ENCODE results near the gene DPP6. TPM values are rescaled to one million over a fixed set of nuclear protein-coding genes. Genes with fewer than 3 reads are reported as not detected.
"Not testable (repeated sequence)": the region's sequence is repeated elsewhere in the genome, so short reads cannot be mapped to it uniquely, and the experiment has no call there.

DPP6 gene
- total RNA-seq, 1 experiment from 2014 or later = not detected

DNA sequence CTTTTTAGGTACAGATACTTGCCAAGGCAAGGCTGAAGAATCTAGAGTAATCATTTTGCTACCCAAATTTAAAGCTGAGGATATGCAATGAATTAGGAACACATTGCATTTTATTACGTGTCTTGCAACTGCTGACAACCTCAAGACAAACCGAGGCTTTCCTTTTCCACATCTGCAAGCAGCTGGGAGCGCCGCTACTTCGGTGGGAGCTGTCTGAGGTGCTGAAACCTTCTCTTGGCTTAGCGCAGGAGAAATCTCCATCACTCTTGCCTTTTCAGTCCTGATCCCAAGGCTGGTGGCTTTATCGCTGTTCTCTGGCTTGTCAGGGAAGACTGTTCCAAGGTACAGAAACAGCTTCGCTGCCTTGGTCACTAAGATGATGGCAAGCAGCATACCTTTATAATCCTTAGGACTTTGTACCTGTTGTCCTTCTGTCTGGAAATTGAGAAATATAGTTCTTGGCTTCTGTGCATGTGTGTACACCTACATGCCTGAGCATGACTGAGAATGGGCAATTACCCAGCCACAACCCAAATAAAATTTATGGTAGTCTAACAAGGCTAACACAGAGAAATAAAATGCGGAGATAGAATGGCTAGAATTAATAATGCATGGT is 3.4 kb downstream of the DPP6 start:
- H3K4me3 ChIP-seq, H3K27me3 ChIP-seq, H3K9me3 ChIP-seq, H3K36me3 ChIP-seq: not testable (repeated sequence)
- DNase-seq = peak; percentile 32

DNA sequence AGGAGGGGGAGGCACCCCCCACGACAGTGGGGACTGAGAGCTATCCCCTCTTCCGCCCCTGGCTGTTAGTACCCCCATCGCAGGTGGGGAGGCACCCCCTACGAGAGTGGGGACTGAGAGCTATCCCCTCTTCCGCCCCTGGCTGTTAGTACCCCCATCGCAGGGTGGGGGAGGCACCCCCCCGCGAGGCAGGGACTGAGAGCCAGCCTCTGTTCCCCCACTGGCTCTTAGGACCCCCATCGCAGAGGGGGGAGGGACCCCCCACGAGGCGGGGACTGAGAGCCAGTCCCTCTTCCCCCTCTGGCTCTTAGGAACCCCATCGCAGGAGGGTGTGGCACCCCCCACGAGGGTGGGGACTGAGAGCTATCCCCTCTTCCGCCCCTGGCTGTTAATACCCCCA is 6.6 kb downstream of the DPP6 start:
- H3K27me3 ChIP-seq, H3K36me3 ChIP-seq, H3K9me3 ChIP-seq, DNase-seq, H3K4me3 ChIP-seq: not testable (repeated sequence)

DNA sequence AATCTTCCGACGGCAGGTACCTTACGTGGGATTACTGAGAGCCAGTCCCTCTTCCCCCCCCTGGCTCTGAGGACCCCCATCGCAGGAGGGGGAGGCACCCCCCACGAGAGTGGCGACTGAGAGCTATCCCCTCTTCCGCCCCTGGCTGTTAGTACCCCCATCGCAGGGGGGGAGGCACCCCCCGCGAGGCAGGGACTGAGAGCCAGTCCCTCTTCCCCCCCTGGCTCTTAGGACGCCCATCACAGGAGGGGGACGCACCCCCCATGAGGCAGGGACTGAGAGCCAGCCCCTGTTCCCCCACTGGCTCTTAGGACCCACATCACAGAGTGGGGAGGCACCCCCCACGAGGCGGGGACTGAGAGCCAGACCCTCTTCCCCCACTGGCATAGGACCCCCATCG is 8.4 kb downstream of the DPP6 start:
- not testable (repeated sequence) for H3K9me3 ChIP-seq, DNase-seq, H3K27me3 ChIP-seq, H3K36me3 ChIP-seq, H3K4me3 ChIP-seq

DNA sequence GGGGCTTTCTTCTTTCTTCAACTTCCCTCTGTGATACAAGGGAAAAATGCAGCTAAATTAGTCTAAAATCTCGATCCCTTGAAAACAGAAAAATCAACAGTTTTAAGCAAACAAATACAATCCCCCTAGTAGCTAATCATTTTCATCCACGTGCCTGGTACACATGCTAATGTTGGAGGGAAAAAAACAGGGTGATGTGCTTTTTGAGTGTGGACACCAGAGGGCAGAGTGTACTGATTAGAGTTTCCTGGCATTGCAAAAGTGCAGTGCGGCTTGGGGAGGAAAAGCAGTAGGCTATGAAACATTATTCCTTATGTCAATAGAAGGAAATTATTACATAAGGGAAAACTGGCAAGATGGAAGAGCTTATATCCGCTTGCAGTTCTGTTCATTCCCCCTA is 19.6 kb downstream of the DPP6 start:
- DNase-seq = peak; percentile 2
- H3K27me3 ChIP-seq = not testable (repeated sequence)

DNA sequence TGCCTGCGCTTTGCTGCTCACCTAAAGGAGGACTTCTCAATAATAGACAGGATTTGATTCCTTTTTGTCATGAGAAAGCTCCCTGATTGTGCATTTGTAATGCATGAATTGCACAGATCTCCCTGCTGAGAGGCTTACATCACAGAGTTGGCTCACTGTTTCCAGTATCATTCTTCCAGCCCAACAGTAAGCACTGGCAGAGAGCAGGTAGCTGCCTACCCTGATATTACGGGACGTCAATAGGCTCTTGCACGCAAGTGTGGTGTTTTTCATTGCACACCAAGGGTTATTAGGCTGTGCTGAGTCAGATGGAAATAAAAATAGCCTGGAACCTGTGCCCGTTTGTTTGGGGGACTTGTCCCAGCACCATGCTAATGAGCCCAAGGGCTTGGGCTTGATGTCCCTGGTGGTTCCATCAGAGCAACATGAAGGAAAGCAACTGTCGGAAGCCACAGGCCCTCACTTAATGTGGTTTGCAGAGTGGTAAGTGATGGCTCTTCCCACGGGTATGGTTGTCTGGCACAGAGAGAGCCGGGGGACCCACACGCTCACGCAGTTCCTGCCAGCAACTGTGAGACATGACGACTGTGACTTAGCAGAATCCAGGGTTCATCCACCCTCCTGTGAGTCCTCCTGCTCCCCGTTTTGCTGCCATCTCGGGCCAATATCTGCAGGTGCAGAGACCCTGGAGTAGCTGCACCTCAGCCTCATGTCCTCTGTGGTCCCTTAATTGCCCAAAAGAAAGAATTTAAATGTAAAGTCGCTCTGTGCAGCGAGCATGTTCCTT is 20.4 kb downstream of the DPP6 start:
- H3K9me3 ChIP-seq, DNase-seq, H3K36me3 ChIP-seq: not testable (repeated sequence)

More for the DNA sequence above, 19.6 kb downstream of the DPP6 start:
- H3K4me3 ChIP-seq, H3K9me3 ChIP-seq, H3K36me3 ChIP-seq: not testable (repeated sequence)

GRCh38 chr7:154078523-154078922 is 26.3 kb downstream of the DPP6 start:
- H3K4me3 ChIP-seq, DNase-seq, H3K9me3 ChIP-seq, H3K36me3 ChIP-seq, H3K27me3 ChIP-seq: not testable (repeated sequence)

More for the DNA sequence above, 20.4 kb downstream of the DPP6 start:
- not testable (repeated sequence) for H3K27me3 ChIP-seq, H3K4me3 ChIP-seq

GRCh38 chr7:154080249-154080648 is 28.1 kb downstream of the DPP6 start:
- not testable (repeated sequence) for H3K27me3 ChIP-seq, H3K4me3 ChIP-seq, DNase-seq

GRCh38 chr7:154087037-154087725 is 35.0 kb downstream of the DPP6 start:
- DNase-seq, H3K4me3 ChIP-seq, H3K36me3 ChIP-seq, H3K27me3 ChIP-seq, H3K9me3 ChIP-seq: not testable (repeated sequence)

More at GRCh38 chr7:154080249-154080648, 28.1 kb downstream of the DPP6 start:
- not testable (repeated sequence) for H3K36me3 ChIP-seq, H3K9me3 ChIP-seq

GRCh38 chr7:154092093-154092492 is 39.9 kb downstream of the DPP6 start:
- H3K36me3 ChIP-seq, H3K27me3 ChIP-seq, H3K9me3 ChIP-seq, H3K4me3 ChIP-seq, DNase-seq: not testable (repeated sequence)

GRCh38 chr7:154095201-154095600 is 43.0 kb downstream of the DPP6 start:
- not testable (repeated sequence) for H3K36me3 ChIP-seq, H3K9me3 ChIP-seq, DNase-seq, H3K27me3 ChIP-seq, H3K4me3 ChIP-seq

GRCh38 chr7:154105063-154105462 is 52.9 kb downstream of the DPP6 start:
- H3K9me3 ChIP-seq, DNase-seq, H3K27me3 ChIP-seq: not testable (repeated sequence)

DNA sequence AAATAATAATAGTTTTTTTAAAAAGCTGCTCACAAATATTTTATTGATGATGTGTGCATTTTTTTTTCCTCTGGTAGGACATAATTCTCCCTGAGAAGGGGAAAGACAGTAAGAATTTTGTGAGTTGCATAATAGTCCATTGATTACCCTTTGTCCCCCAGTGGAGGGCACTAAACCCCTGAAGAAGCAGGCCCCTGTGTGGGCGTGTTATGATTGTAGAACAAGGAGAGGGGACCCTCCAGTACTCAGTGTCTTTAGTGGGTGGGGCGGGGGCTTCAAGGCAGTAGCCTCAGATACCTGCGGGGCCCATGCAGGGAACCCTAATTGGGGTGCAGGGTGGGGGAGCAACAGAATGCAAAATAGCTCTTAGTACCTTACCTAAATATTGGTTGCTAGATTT is 57.4 kb downstream of the DPP6 start:
- not testable (repeated sequence) for H3K27me3 ChIP-seq, H3K4me3 ChIP-seq, H3K36me3 ChIP-seq, DNase-seq, H3K9me3 ChIP-seq

More at GRCh38 chr7:154105063-154105462, 52.9 kb downstream of the DPP6 start:
- H3K36me3 ChIP-seq, H3K4me3 ChIP-seq: not testable (repeated sequence)

DNA sequence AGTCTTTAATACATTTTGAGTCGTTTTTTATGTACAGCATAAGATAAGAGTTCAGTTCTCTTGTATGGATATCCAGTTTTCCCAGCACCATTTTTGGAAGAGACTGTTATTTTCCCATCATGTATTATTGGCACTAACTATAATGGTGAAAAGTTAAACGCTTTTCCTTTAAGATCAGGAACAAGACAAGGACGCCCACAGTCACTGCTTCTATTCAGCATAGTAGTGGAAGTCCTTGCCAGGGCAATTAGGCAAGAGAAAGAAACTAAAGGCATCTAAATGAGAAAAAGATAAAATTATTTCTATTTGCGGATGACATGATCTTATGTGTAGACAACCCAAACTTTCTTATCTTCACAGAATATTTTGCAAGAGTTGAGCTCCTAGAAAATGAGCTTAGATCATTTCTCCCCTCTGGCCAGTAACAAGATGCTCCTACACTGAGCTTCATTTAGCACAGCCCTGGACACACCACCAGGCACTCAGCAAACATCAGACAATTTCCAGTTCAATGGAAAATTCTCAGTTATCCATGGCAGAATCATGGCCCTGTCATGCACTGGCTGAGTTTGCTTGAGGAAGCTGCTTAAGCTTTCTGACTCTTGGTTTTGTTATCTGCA is 61.6 kb downstream of the DPP6 start:
- H3K4me3 ChIP-seq, H3K27me3 ChIP-seq, H3K36me3 ChIP-seq, H3K9me3 ChIP-seq, DNase-seq: not testable (repeated sequence)

GRCh38 chr7:154117411-154118390 is 65.5 kb downstream of the DPP6 start:
- not testable (repeated sequence) for H3K9me3 ChIP-seq, H3K36me3 ChIP-seq, DNase-seq, H3K27me3 ChIP-seq, H3K4me3 ChIP-seq

DNA sequence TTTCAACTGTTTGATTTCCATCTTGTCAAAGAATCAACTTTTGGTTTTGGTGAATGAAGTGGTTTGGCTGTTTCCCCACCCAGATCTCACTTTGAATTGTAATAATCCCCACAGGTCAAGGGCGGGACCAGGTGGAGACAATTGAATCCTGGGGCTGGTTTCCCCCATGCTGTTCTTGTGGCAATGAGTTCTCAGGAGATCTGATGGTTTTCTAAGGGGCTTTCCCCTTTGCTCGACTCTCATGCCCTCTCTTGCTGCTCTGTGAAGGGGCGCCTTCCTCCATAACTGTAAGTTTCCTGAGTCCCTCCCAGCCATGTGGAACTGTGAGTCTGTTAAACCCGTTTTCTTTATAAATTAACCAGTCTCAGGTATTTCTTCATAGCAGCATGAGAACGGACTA is 68.6 kb downstream of the DPP6 start:
- H3K27me3 ChIP-seq, H3K4me3 ChIP-seq, H3K36me3 ChIP-seq, H3K9me3 ChIP-seq, DNase-seq: not testable (repeated sequence)

GRCh38 chr7:154122720-154123119 is 70.5 kb downstream of the DPP6 start:
- not testable (repeated sequence) for H3K9me3 ChIP-seq, H3K27me3 ChIP-seq, H3K36me3 ChIP-seq, DNase-seq, H3K4me3 ChIP-seq
